Measurements from ENCODE around the gene PSMA4.

Gene PSMA4

GRCh38 chr15:78564743-78565096 lies 24.5 kb downstream of the PSMA4 start:
- DNase-seq (ENCODE audit: extremely low spot score), result no peak
- ChIA-PET POLR2A (interaction anchor here (0.5 to 2.1 kb wide), 7 partner anchors 9 to 1520 kb away, joined by 3 to 8 read pairs (median 3); partner anchors contain the start of gene DNAJA4), CTCF (interaction anchor here (1.2 to 2.2 kb wide), 5 partner anchors 12 to 248 kb away, joined by 3 to 8 read pairs (median 4); no protein-coding TSS in a partner anchor)
- TF ChIP-seq CTCF (IDR thresholded peaks at IDR 0.05; ENCODE audit: control extremely low read depth, extremely low read depth, low read depth, missing control alignments), result no peak

- ChIA-PET POLR2A (interaction anchor here (0.5 to 2.1 kb wide), 9 partner anchors 9 to 1520 kb away, joined by 3 to 8 read pairs (median 3); partner anchors contain the start of genes DNAJA4 and PSMA4), CTCF (interaction anchor here (1.2 to 3.2 kb wide), 5 partner anchors 11 to 22 kb away, joined by 3 to 16 read pairs (median 6); no protein-coding TSS in a partner anchor)
- DNase-seq (ENCODE audit: extremely low spot score), result peak; percentile 88
- TF ChIP-seq CTCF (IDR thresholded peaks at IDR 0.05; ENCODE audit: control extremely low read depth, extremely low read depth, low read depth, missing control alignments), result no peak
Measured at GRCh38 chr15:78565097-78565950, 25.1 kb downstream of the PSMA4 start, which contains the start of gene CHRNA5. TSS of gene CHRNA5 (plus strand) at chr15:78565520. CDS start at chr15:78565720, 200 bp downstream.

- DNase-seq (ENCODE audit: extremely low spot score), result peak; percentile 23
- POLR2A ChIA-PET, result interaction anchor here (0.9 to 2.1 kb wide), 4 partner anchors 10 to 306 kb away, joined by 3 to 8 read pairs (median 3); partner anchors contain the start of genes DNAJA4 and PSMA4
- no peak for TF ChIP-seq CTCF (IDR thresholded peaks at IDR 0.05; ENCODE audit: control extremely low read depth, extremely low read depth, low read depth, missing control alignments)
- CTCF ChIA-PET, result interaction anchor here (1.4 to 3.2 kb wide), 4 partner anchors 10 to 23 kb away, joined by 4 to 16 read pairs (median 7); no protein-coding TSS in a partner anchor
Measured at GRCh38 chr15:78565951-78566774, 25.9 kb downstream of the PSMA4 start.

GRCh38 chr15:78567531-78567930 lies 27.3 kb downstream of the PSMA4 start:
- ChIA-PET POLR2A (no interaction called here), CTCF (interaction anchor here (1.1 to 3.2 kb wide), 2 partner anchors 8 to 34 kb away, joined by 3 to 16 read pairs; no protein-coding TSS in a partner anchor)
- no peak for TF ChIP-seq CTCF (IDR thresholded peaks at IDR 0.05; ENCODE audit: control extremely low read depth, extremely low read depth, low read depth, missing control alignments)
- peak; percentile 23 for DNase-seq (ENCODE audit: extremely low spot score)

DNA sequence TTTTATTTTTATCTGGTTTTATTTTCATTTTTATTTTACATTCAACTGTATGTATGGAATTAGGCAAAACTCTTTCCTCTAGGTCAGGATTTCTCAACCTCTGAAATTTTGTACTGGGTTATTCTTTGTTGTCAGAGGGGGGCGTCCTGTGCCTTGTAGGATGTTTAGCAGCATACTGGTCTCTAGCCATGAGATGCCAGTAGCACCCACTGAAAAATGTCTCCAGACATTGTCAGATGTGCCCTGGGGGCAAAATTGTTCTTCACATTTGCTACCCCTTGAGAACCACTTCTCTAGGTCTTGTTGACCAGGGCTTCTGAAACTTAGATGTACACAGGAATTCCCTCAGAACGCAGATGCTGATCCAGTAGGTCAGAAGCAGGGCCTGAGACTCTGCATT lies 30.5 kb downstream of the PSMA4 start:
- CTCF ChIA-PET, result interaction anchor here (1.2 kb wide), 1 partner anchor 9 kb away, joined by 3 read pairs; no protein-coding TSS in a partner anchor

More for the DNA sequence above, 30.5 kb downstream of the PSMA4 start:
- TF ChIP-seq CTCF (IDR thresholded peaks at IDR 0.05; ENCODE audit: control extremely low read depth, extremely low read depth, low read depth, missing control alignments), result no peak
- POLR2A ChIA-PET, result no interaction called here
- no peak for DNase-seq (ENCODE audit: extremely low spot score)

Measured in GM10248 (cell line).